Epithelial cell of esophagus (primary cell): ENCODE data around the gene FAM120A.

ENCODE experiments used
- DNase-seq: peaks from one replicate; pipeline ENCODE4 v3.0.0; 2010; ENCODE audit warnings: low read depth
- H3K4me3 ChIP-seq: 2 replicates; pipeline ENCODE4 v1.5.1; 2011; ENCODE audit warnings: mild to moderate bottlenecking, low read length, control low read depth
- TF ChIP-seq, protein P1 (sequence below): IDR thresholded peaks from 2 replicates; pipeline ENCODE4 v1.5.1; 2011; ENCODE audit warnings: low read depth, mild to moderate bottlenecking, low read length, control low read depth, inconsistent platforms; ENCODE audit not compliant: insufficient read depth; ENCODE audit errors: missing control alignments

Gene FAM120A

DNA sequence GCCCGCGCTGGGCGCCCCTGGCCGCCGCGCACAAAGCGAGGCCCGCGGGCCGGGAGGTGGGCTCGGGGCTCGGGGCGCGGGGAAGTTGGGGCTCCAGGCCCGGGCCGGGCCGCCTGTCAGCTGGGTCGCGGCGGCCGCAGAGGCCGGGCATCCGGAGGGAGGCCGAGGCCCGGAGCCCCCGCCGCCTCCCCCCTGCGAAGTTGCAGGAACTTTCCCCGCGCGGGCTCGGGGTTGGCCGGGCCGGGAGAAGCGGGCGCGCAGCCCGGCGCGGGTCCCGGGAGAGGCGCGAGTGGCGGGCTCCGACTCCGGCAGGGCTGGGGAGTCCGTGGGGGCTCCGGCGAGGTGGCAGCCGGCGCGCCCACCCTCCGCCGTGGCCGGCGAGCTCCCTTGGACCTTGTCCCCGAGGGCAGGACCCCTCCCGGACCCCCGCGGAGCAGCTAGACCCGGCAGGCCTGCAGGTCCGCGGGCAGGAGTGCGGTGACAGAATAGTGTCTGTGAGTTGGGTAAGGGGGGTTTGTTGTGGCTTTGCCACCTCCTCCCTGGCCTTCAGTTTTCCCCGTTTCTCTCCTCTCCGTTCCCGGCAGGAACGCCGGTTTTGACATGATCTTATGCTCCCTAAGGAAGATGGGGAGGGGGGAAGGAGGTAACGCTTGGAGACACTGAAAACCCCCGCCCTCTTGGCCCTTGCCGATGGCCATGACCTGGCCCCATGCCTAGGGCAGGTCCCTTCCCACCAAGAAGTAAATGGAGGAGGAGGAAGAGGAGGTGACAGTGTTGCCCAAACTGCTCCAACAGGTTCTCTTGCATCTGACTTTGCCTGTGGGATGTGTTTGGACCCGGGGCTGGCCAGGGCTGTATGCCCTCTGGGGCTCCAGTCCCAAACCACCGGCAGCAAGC lies 125.8 kb downstream of the FAM120A start:
- TF ChIP-seq, protein P1, sequence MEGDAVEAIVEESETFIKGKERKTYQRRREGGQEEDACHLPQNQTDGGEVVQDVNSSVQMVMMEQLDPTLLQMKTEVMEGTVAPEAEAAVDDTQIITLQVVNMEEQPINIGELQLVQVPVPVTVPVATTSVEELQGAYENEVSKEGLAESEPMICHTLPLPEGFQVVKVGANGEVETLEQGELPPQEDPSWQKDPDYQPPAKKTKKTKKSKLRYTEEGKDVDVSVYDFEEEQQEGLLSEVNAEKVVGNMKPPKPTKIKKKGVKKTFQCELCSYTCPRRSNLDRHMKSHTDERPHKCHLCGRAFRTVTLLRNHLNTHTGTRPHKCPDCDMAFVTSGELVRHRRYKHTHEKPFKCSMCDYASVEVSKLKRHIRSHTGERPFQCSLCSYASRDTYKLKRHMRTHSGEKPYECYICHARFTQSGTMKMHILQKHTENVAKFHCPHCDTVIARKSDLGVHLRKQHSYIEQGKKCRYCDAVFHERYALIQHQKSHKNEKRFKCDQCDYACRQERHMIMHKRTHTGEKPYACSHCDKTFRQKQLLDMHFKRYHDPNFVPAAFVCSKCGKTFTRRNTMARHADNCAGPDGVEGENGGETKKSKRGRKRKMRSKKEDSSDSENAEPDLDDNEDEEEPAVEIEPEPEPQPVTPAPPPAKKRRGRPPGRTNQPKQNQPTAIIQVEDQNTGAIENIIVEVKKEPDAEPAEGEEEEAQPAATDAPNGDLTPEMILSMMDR, result no peak
- H3K4me3 ChIP-seq, result peak overlapping the region; percentile 69
- peak; percentile 60 for DNase-seq

DNA sequence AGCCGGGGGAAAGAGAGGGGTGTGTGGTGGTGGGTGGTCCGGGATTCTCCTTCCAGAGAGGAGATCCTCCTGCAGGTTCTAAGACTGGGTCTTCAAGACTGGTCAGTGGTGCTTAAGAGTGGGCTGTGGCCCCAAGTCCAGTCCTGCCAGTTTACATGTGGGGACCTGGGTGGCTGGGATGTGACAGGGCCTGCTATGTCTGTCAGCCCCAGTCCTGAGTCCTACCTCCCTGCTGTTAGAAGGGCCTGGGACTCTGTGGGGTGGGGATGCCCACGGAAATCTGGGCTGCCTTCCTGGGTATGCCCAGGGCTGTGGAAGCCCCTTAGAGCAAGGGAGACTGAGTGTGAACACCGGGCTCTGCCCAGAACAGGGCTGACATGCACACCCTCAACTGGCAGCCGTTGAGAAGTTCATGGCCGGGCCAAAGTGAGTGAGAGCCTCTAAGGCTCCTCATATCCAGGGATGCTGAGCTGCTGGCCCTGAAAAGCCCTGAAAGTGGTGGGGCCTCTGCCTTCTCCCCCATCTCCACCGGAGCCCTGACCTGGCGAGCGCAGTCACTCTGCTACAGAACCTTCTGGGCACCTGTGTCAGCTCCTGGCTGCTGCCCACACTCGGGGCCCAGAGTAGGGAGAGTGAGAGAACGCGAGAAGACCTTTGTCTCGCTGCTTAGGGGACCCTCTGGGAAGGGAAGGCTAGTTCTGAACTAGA lies 126.6 kb downstream of the FAM120A start:
- TF ChIP-seq, protein P1, result no peak
- no peak for DNase-seq
- peak overlapping the region; percentile 69 for H3K4me3 ChIP-seq

DNA sequence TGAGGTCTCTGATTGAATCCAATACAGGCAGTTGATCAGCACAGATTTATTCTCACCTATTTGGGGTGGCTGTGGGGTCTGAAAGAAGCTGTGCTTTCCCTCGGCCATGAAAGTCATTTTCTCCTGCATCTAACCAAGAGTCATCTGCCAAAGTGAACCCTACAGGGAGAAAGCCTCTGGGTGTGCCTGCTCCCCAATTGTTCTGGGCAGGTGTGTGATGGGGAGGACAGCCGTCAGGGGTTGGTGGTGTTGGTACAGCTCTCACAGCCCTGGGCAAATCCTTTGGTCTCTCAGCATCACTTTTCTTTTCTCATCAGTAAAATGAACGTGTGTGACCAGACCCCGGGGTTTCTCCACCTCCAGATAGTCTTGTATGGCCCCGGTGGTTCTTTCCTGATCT lies 127.4 kb downstream of the FAM120A start:
- no peak overlapping the region for H3K4me3 ChIP-seq
- TF ChIP-seq, protein P1, result no peak
- no peak for DNase-seq

DNA sequence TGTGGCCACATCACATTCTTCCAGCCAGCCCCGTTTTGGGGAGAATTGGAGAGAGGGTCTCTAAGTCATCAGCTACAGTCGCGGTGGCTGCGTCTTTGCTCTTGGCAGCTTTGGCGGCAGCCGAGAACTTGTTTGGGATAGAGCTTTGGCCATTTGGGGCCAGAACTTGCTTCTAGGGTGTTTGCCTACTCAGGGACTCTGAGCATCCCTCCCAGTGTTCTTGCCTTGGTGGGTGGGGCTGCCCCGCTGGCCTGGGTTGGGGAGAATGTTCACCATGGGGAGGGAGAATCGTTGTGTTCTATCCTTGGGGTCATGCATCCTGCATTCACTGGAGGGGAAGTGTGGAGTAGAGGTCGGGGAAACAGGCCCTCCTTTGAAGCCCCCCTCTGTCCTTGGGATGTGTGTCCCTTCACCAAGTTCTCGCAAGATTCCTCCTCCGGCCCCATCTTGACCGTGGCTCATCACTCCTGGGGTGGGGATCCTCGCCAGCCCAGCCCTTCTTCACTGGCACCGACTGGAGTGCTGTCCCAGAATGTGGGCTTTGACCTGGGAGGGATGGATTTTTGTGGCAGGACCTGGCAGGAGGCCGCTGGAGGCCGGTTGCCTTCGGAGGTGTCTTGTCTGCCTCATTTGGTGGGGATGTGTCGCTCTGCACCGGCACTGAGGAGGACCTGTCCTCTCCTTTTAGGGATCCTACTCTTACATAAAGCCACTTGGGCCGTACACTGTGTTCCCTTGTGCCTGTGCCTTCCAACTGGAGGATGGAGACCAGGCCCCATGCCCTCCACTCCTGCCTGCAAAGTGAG lies 128.4 kb downstream of the FAM120A start:
- DNase-seq, result no peak
- TF ChIP-seq, protein P1, result no peak
- H3K4me3 ChIP-seq, result no peak overlapping the region

DNA sequence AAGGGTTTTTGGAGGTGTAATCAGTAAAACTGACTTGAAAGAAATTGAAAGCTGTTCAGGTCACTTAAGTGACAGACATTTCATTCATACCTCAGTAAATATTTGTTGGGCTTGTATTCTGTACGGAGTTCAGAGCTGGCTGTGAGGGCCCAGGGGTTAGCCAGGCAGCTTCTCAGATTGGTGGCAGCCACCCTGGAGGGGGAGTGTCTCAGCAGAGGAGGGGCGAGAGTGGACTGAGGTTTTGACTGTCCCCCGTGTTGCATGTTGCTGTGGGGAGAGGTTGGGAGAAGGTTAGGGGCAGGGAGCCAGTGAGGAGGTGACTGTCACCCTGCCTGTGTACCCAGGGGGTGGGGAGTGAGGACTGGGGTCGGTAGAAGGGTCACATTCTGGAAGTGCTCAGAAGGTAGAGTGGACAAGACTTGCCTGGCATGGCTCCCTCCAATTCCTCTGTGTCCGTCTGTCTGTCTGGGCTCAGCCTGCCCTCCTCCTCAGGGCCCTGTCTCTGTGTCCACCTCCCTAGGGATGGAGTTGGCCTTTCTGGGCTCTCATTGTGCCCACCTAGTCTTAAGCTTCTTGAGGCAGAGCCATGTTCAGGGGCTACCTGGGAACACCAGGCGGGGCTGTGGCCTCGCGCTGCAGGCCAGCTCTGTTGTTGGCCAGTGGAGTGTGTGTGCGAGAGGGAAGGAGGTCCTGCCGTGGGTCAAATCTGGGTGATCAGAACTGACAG lies 129.3 kb downstream of the FAM120A start:
- no peak overlapping the region for H3K4me3 ChIP-seq
- TF ChIP-seq, protein P1, result no peak
- DNase-seq, result no peak

DNA sequence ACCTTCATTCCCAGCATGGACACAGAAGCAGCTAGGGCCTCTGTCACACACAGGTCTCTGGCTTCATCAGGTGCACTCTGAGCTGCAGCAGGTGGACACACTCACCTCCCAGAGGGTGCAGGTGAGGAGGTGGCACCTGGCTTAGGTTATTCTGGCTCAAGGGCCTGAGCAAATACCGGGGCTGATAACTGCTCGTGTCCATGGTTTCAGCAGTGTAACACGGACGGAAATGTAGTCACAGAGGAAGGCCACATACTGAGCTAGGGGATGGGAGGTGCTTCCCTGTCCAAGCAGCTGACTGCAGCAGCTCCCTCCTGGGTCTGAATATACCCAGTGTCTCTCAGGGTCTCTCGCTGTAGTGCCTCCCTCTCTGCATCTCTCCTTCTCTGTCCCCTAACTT lies 130.6 kb downstream of the FAM120A start:
- DNase-seq, result no peak

More for the DNA sequence above, 130.6 kb downstream of the FAM120A start:
- TF ChIP-seq, protein P1, result no peak
- no peak overlapping the region for H3K4me3 ChIP-seq
